ENCODE measurements around the gene ETV2.
"Not testable (repeated sequence)": the region's sequence is repeated elsewhere in the genome, so short reads cannot be mapped to it uniquely, and the experiment has no call there.

The ETV2 gene, protein sequence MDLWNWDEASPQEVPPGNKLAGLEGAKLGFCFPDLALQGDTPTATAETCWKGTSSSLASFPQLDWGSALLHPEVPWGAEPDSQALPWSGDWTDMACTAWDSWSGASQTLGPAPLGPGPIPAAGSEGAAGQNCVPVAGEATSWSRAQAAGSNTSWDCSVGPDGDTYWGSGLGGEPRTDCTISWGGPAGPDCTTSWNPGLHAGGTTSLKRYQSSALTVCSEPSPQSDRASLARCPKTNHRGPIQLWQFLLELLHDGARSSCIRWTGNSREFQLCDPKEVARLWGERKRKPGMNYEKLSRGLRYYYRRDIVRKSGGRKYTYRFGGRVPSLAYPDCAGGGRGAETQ

DNA sequence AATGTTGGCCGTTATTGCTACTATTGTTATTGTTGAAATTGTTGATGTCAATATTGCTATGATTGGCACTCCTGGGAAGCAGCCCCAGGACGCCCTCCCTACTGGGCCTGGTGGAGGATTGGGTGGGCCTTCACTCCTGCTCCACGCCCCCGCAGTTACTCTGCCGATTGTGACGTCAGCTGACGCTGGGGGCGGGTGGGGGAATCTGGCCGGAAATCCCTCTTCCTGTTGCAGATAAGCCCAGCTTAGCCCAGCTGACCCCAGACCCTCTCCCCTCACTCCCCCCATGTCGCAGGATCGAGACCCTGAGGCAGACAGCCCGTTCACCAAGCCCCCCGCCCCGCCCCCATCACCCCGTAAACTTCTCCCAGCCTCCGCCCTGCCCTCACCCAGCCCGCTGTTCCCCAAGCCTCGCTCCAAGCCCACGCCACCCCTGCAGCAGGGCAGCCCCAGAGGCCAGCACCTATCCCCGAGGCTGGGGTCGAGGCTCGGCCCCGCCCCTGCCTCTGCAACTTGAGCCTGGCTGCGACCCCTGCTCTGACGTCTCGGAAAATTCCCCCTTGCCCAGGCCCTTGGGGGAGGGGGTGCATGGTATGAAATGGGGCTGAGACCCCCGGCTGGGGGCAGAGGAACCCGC is at the start of gene ETV2:
Gene ETV2 (plus strand): TSS at position 231 of the 637 bp plus-strand sequence. CDS start 716 bp downstream, outside the sequence.
- DNase-seq (ENCODE audit: low read depth), result no peak

DNA sequence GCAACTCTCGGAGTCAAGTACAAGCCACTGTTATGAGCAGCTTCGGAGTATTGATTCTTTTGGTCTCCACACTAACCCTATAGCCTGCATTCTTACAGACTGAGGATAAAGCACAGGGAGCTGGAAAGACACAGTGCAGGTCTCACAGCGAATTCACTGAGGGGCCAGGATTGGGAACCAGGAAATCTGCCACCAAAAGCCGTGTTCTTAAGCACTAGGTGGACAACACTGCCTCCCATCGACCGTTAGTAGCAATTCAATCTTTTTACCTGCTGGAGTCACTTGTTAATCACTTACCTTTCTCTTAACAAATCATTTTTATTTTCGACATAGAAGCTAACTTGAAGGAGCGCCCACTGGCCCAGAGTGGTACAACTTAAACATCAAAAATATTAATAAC is 49.3 kb upstream of the ETV2 start:
- no peak for DNase-seq (ENCODE audit: low read depth)

DNA sequence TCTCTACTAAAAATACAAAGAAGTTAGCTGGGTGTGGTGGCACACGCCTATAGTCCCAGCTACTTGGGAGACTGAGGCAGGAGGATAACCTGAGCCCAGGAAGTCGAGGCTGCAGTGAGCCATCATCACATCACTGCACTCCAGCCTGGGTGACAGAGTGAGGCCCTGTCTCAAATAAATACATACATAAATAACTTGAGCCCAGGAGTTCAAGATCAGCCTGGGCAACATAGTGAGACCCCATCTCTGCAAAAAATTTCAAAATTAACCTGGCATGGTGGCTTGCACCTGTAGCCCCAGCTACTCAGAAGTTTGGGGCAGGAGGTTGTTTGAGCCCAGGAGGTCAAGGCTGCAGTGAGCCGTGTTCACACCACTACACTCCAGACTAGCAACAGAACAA is 46.5 kb upstream of the ETV2 start:
- not testable (repeated sequence) for DNase-seq (ENCODE audit: low read depth)

DNA sequence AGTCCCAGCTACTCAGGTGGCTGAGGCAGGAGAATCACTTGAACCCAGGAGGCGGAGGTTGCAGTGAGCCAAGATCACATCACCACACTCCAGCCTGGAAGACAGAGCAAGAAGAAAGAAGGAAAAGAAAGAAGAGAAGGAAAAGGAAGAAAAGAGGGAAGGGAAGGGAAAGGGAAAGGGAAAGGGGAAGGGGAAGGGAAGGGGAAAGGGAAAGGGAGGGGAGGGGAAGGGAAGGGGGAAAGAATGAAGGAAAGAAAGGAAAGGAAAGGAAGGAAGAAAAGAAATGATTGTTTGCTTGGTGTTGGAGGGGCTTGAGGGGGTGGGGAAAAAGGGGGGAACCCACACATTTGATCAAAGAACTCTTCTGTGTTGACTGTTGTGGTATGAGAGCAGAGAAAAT is 45.6 kb upstream of the ETV2 start:
- no peak for DNase-seq (ENCODE audit: low read depth)

DNA sequence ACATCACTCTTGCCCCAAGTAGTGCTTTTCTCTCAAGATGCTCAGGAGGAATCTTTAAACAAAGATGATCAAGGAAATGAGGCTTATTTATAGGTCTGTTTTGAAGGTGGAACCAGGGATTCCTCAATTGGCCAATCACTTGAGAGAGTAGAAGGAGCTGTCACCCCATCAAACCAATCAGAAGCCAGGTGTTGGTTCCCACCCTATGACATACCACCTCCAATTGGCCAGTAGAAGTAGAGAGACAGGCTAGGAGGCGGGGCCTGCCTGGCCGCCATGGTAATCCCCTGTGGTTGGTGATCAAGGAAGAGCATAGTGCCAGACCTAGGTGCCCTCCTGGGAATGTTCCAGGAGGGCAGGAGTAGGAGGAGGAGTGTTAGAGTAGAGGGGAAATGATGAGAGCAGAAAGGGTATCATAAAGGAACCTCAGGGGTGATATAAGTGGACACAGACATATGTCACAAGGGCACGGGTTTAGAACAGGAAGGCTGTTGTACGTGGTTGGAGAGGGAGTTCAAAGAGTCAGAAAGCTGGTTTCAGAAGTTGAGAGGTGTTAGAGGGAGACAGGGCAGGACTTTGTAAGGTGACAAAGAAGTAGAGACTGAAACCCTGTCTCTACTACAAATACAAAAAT is 45.1 kb upstream of the ETV2 start:
- no peak for DNase-seq (ENCODE audit: low read depth)

DNA sequence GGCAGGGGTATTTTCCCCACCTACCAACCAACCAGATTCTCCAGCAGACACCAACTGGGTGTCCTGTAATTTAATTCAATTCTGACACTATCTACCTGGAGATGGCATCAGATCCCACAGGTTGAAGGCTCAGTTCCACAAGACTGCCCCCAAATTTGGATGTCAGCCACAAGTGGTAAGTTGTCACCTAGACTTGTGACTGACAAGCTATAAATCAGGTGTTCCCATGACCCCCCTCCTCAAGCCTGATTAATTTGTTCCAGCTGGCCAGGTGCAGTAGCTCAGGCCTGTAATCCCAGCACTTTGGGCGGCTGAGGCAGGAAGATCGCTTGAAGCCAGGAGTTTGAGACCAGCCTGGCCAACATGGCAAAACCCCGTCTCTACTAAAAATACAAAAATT is 39.6 kb upstream of the ETV2 start:
- DNase-seq (ENCODE audit: low read depth), result no peak

DNA sequence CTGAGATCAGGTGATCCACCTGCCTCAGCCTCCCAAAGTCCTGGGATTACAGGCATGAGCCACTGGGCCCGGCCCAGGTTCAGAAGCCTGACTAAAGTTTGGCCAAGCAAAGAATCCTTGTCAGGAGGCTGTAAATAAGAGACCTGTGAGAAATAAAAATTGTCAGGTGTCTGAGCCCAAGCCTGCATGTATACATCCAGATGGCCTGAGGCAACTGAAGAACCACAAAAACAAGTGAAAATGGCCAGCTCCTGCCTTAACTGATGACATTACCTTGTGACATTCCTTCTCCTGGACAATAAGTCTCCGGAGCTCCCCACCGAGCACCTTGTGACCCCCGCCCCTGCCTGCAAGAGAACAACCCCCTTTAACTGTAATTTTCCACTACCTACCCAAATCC is 37.1 kb upstream of the ETV2 start:
- not testable (repeated sequence) for DNase-seq (ENCODE audit: low read depth)

DNA sequence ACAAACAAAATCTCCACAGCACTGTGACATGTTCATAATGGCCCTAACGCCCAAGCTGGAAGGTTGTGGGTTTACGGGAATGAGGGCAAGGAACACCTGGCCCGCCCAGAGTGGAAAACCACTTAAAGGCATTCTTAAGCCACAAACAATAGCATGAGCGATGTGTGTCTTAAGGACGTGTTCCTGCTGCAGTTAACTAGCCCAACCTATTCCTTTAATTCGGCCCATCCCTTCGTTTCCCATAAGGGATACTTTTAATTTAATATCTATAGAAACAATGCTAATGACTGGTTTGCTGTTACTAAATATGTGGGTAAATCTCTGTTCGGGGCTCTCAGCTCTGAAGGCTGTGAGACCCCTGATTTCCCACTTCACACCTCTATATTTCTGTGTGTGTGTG is 34.4 kb upstream of the ETV2 start:
- not testable (repeated sequence) for DNase-seq (ENCODE audit: low read depth)

DNA sequence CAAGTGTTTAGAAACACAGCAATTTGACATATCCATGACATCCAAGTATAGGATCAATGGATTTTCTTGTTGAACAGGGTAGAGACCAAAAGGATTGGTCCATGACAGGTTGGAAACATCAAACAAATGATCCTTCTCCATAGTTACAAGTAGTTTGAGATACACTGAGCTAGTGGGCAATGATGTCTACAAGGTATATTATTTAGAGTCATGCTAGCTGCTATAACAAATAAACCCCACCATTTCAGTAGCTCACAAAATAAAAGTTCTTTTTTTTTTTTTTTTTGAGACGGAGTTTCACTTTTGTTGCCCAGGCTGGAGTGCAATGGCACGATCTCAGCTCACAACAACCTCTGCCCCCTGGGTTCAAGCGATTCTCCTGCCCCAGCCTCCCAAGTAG is 33.9 kb upstream of the ETV2 start:
- DNase-seq (ENCODE audit: low read depth), result no peak

DNA sequence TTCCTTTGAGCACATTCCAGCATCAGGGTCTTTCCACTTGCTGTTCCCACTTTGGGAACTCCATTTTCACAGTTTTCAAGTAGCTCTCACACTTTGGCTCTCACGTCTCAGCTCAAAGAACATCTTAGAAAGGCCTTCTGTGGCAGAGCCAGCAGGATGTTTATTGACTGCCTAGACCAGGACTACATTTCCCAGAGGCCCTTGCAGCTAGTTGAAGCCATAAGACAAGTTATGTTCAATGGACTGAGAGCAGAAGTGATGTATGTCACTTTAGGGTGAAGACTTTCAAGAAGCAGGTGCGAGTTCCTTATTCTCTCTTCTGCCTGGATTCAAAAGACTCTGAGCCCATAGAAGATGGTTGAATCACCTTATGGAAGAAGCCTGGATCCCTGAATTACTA is 33.3 kb upstream of the ETV2 start:
- DNase-seq (ENCODE audit: low read depth), result no peak

DNA sequence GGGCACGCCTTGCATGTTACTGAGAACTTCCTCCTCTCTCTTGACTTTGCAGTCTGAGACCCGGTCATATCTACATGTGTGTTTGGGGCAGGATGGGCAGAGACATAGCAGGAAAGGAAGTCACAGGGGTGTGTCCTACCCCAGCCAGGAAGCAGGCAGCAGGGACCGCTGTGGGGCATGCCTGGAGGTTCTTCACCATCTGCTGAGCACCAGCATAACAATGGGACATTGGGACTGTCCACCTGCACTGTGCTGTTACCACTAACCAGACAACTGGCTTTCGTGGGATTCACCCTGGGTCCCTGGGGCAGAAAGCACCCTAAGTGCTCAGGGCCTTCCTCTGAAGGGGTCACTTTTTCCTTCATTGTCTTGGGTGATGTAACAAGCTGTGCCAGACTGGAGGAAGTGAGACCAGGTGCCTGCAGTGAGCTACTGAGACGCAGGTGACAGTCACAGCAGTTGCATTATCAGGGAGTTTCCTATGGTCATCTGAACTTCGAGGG is 31.6 kb upstream of the ETV2 start:
- no peak for DNase-seq (ENCODE audit: low read depth)

DNA sequence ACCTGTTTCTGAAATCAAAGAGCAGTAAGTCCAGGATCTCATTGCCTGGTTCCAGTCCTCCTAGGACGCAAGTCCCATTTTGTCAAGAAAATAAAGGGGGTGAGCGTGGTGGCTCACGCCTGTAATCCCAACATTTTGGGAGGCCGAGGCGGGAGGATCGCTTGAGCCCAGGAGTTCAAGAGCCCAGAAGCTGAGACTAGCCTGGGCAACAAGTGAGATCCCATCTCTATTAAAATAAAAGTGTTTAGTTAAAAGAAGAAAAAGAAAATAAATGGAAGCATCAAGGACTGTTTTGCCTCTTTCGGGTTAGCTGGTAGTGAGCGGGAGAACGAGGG is 29.4 kb upstream of the ETV2 start:
- DNase-seq (ENCODE audit: low read depth), result no peak

DNA sequence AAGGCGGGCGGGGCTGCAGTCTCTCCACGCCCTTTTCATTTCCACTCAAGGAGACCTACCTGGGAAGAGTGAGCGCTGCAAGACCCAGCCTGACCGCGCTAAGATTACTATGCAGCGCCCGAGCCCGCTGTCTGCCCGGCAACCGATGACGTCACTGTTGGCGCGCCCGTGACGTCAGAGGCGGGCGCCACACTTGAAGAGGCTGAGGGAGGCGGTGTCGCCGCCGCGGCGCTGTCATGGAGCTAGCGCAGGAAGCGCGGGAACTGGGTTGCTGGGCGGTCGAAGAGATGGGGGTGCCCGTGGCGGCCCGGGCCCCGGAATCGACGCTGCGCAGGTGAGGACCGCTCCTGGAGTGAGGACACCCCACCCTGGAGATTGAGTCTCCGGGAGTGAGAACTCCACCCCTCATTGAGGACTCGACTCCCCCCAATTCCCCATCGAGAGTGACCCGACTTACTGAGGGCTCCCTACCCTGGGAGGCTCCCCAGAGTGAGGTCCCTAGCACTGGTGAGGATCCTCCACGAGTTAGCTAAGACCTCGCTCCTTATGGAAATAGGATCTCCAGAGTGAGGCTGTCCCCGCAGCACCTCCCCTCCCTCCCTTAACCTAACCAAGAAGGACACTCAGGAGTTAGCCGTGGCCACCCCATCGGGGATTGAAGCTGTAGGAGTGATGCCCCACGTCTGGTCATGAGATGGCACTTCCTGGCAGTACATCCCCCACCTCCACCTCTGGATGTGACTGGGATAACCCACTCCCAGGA is 28.8 kb upstream of the ETV2 start, which contains the start of gene HAUS5:
Gene HAUS5 (plus strand): TSS at position 177 of the 763 bp plus-strand sequence. CDS start 60 bp downstream, at position 237.
- DNase-seq (ENCODE audit: low read depth), result peak; percentile 60

DNA sequence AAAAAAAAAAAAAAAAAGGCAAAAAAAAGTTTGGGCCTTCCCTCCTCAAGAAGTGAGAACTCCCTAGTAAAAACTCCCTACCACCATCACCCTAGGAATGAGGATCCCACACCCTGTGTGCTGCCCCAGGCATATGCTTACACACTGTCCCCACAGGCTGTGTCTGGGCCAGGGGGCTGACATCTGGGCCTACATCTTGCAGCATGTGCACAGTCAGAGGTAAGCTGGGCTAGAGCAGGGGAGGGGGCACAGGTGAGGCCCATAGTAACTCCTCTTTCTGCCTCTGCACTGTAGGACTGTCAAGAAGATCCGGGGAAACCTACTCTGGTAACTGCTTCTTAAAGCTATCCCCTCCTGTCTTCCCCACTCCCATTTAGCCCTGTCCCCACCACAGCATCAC is 28.0 kb upstream of the ETV2 start:
- DNase-seq (ENCODE audit: low read depth), result no peak

DNA sequence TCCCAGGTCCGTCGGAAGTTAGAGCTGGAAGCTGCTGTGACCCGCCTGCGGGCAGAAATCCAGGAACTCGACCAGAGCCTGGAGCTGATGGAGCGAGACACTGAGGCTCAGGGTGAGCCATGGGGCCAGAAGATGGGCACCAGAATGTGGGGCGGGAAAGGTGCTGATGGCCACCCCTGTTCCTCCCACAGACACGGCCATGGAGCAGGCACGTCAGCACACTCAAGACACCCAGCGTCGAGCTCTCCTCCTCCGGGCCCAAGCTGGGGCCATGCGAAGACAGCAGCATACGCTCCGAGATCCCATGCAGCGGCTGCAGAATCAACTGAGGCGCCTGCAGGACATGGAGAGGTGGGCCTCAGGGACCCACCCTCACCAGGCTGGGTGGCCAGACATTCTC is 26.5 kb upstream of the ETV2 start:
- DNase-seq (ENCODE audit: low read depth), result no peak

DNA sequence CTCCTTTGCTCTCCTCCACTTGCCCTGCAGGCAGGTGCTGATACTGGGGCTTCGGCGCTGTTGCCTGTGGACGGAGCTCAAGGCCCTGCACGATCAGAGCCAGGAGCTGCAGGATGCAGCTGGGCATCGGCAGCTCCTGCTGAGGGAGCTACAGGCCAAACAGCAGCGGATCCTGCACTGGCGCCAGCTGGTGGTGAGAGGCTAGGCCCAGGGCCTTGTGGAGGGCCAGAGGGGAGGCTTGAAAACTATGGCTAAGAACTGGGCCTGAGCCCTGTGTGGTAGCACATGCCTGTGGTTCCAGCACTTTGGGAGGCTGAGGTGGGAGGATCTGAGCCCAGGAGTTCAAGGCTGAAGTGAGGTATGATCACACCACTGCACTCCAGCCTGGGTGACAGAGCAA is 22.7 kb upstream of the ETV2 start:
- DNase-seq (ENCODE audit: low read depth), result no peak

DNA sequence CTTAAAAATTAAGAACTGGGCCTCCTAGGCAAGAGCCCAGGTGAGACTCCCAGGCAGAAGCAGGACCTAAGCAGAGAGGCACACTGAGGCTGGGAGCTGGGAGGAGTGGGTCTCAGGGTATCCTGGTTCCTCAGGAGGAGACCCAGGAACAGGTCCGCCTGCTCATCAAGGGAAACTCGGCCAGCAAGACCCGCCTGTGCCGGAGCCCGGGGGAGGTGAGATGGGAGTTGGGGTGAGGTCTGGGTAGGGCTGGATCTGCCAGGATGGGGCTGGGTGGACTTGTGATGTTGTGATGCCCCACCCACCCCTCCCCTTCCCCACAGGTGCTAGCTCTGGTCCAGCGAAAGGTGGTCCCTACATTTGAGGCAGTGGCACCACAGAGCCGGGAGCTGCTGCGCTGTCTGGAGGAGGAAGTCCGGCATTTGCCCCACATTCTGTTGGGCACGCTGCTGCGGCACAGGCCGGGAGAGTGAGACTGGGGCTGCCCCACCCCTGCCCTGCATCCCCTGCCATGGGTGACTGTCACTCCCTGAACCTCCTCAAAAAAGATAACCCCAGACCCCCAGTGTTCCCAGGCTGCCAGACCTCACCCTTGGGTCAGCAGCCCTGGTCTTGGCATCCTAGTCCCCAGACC is 22.1 kb upstream of the ETV2 start:
- DNase-seq (ENCODE audit: low read depth), result no peak

DNA sequence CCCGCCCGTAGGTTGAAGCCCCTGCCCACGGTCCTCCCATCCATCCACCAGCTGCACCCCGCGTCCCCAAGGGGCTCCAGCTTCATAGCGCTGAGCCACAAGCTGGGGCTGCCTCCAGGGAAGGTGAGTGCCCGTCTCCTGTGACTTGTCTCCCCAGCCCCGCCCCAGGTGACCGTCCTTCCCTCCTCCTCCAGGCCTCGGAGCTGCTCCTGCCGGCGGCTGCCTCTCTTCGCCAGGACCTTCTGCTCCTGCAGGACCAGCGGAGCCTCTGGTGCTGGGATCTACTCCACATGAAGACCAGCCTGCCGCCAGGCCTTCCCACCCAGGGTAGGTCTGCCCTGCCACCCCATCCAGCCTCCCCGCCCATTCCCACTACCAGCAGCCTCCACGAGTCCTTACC is 21.5 kb upstream of the ETV2 start:
- DNase-seq (ENCODE audit: low read depth), result no peak

DNA sequence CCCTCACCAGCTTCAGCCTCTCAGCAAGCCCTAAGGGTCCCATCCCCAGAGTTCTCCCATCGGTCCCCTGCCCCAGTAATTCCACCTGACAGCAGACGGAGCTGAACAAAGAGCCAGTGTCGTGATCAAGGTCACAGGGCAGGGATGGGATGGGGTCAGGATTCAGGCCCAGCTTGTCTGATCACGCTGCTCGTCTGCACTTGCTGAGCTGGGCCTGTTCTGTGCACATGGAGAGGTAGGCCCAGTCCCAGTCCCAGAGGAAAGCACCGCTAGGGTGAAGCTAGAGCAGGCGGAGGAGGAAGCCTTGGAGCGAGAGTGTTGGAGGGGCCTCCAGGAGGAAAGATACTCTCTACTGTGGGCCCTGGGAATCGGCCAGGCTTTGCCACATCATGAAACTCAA is 19.8 kb upstream of the ETV2 start:
- DNase-seq (ENCODE audit: low read depth), result no peak

DNA sequence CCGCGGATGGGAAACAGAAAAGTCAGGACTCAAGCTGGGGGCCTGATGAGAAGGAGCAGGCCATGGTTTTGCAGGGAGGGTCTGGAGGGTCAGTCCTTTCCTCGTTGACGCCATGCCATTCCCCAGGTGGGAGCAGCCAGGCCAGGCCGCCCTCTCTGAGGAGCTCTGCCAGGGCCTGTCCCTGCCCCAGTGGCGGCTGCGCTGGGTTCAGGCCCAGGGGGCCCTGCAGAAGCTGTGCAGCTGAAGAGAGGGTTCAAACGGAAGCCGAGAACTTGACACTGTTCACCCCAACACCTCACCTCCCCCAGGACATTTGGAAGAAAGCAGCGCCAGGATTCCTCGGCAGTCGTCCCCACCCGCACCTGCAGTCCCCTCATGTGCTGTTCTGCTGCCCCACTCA is 18.8 kb upstream of the ETV2 start:
- no peak for DNase-seq (ENCODE audit: low read depth)

DNA sequence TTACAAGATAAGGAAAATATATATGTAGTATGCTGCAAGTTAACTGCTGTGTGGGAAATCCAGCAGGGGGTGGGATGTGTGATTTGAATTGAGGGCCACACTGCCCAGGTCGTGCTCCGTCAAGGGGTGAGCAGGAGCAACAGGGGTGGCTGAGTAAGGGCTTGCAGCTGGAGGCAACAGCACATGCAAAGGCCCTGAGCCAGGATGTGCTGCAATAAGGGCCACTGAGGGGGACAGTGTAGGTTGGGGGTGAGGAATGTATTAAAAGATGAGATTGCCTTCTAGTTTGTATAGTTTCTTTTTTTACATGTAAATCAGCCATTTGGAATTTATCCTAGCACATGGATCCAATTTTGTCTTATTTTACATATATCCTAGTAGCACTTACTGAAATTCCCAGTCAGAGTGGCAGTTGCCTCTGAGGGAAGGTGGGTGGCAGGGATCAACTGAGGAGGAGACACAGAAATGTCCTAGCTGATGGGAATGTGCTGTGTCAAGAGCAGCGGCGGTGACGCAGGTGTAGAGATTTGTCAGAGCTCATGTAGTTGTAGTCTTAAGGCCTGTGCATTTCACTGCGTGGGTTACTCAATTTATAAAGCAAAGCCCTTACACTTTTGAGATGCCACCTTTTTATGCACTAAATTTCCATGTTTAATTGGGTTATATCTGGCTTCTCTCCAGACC is 18.1 kb upstream of the ETV2 start:
- DNase-seq (ENCODE audit: low read depth), result no peak

DNA sequence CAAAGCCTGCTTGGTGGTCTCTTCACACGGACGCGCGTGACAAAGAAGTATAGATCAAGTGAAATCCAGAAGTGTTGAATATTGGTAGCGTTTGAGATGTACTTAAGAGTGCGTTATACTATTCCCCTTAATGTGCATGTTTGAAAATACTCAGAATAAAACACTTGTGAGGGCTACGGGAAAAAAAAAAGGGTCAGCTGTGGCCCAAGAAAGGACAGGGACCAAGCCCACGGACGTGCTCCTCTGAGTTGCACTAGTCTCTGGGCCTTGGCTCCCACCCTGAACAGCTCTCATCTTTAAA is 13.3 kb upstream of the ETV2 start:
- no peak for DNase-seq (ENCODE audit: low read depth)

Measured in HS-5 (cell line).